Endothelial cell of umbilical vein (primary cell): ENCODE results near the gene INS. TPM values are rescaled to one million over a fixed set of nuclear protein-coding genes. Genes with fewer than 3 reads are reported as not detected.

Experiments
- BruUV-seq: library from RNA; stranded (reverse); fragments of 400-500 nt; replicated peaks from 2 replicates; lab custom pipeline; 2021; lab: Mats Ljungman, UMichigan
- CTCF ChIA-PET: fragments of 300-600, 350-600 bp; sonication (Branson Sonifier 250); formaldehyde crosslinking; loops from one replicate; lab custom pipeline; 2021; ENCODE audit warnings: antibody characterized with exemption, inconsistent platforms; lab: Charles Lee
- POLR2A ChIA-PET: fragments of 300-600, 350-600 bp; sonication (Branson Sonifier 250); formaldehyde crosslinking; loops from one replicate; lab custom pipeline; 2021; ENCODE audit warnings: antibody characterized with exemption, inconsistent platforms; lab: Charles Lee
- DNase-seq: peaks from one replicate; pipeline ENCODE4 v3.0.0-alpha.2; 2011; ENCODE audit warnings: low read depth, low spot score
- FAIRE-seq: peaks from 2 replicates; lab custom pipeline; 2011; peaks lifted over from hg19 to GRCh38; lab: Jason Lieb, UNC
- H2AFZ ChIP-seq: 2 replicates; pipeline ENCODE4 v1.6.0; 2012; ENCODE audit warnings: low read depth, low read length, control low read depth, inconsistent platforms
- H3K27ac ChIP-seq: 2 replicates; pipeline ENCODE4 v1.5.1; 2011; ENCODE audit warnings: low read depth, mild to moderate bottlenecking, control low read depth, low read length, moderate library complexity; ENCODE audit not compliant: insufficient read depth
- H3K27me3 ChIP-seq, 2 experiments: 2 replicates each; pipeline versions ENCODE4 v1.6.0 to v1.6.1; 2011; ENCODE audit warnings: low read length in 2 of 2, mixed read lengths in 1 of 2; ENCODE audit not compliant: control insufficient read depth in 2 of 2, insufficient read depth in 2 of 2
- H3K36me3 ChIP-seq, 2 experiments: 2 replicates in 1 of 2; 3 replicates in 1 of 2; pipeline ENCODE4 v1.5.1; 2011; ENCODE audit warnings: low read length in 2 of 2, mild to moderate bottlenecking in 1 of 2, moderate library complexity in 1 of 2; ENCODE audit not compliant: control insufficient read depth in 2 of 2, insufficient read depth in 2 of 2; ENCODE audit errors: extremely low read depth in 1 of 2
- H3K4me1 ChIP-seq: 3 replicates; pipeline ENCODE4 v1.5.1; 2011; ENCODE audit warnings: mild to moderate bottlenecking, low read length; ENCODE audit not compliant: control insufficient read depth, insufficient read depth; ENCODE audit errors: extremely low read depth
- H3K4me2 ChIP-seq: 2 replicates; pipeline ENCODE4 v1.6.1; 2011; ENCODE audit warnings: low read length, control low read depth, mixed read lengths; ENCODE audit not compliant: insufficient read depth
- H3K4me3 ChIP-seq, 3 experiments: fragments of 200-600 bp in 1 of 3; sonication (generic), shearing (Covaris generic) in 1 of 3; replicated peaks in 1 of 3; 2 replicates each; pipeline ENCODE4 v1.5.1; 2011 to 2016; ENCODE audit warnings: control low read depth in 3 of 3, low read length in 3 of 3, mild to moderate bottlenecking in 2 of 3, inconsistent platforms in 1 of 3, low read depth in 1 of 3, moderate library complexity in 1 of 3; ENCODE audit not compliant: insufficient read depth in 1 of 3
- H3K79me2 ChIP-seq: 2 replicates; pipeline ENCODE4 v1.6.0; 2012; ENCODE audit warnings: low read length, inconsistent platforms; ENCODE audit not compliant: control insufficient read depth, insufficient read depth
- H3K9ac ChIP-seq: replicated peaks from 2 replicates; pipeline ENCODE3; 2011; ENCODE audit warnings: low read length, control low read depth; ENCODE audit not compliant: insufficient read depth; ENCODE audit errors: extremely low read depth
- H3K9me1 ChIP-seq: replicated peaks from 3 replicates; pipeline ENCODE4 v1.6.0; 2011; ENCODE audit warnings: mild to moderate bottlenecking, low read length; ENCODE audit not compliant: control insufficient read depth, insufficient read depth; ENCODE audit errors: extremely low read depth
- H3K9me3 ChIP-seq: replicated peaks from 2 replicates; pipeline ENCODE4 v1.5.1; 2012; ENCODE audit warnings: low read length, inconsistent platforms; ENCODE audit not compliant: control insufficient read depth, insufficient read depth
- H4K20me1 ChIP-seq: replicated peaks from 2 replicates; pipeline ENCODE3; 2011; ENCODE audit warnings: mild to moderate bottlenecking, low read length; ENCODE audit not compliant: control insufficient read depth, insufficient read depth; ENCODE audit errors: extremely low read depth
- CTCF ChIP-seq, 2 donors: IDR thresholded peaks; 1 replicate in 1 of 2; 2 replicates in 1 of 2; pipeline ENCODE4 v1.5.1; 2011; ENCODE audit warnings: low read length in 2 of 2, mild to moderate bottlenecking in 2 of 2, moderate library complexity in 2 of 2, control low read depth in 1 of 2, inconsistent platforms in 1 of 2, low read depth in 1 of 2; ENCODE audit not compliant: insufficient read depth in 1 of 2; ENCODE audit errors: extremely low read depth in 1 of 2
- EZH2 ChIP-seq: IDR thresholded peaks from 2 replicates; pipeline ENCODE4 v1.6.1; 2012; ENCODE audit warnings: borderline replicate concordance, low read depth, mild to moderate bottlenecking, moderate library complexity, low read length, inconsistent platforms; ENCODE audit not compliant: severe bottlenecking
- FOS ChIP-seq: IDR thresholded peaks from 2 replicates; pipeline ENCODE4 v1.6.1; 2011; ENCODE audit warnings: mild to moderate bottlenecking, low read length, moderate library complexity, borderline replicate concordance; ENCODE audit not compliant: insufficient read depth
- GATA2 ChIP-seq: IDR thresholded peaks from 2 replicates; pipeline ENCODE4 v1.7.0; 2011; ENCODE audit warnings: low read depth, mild to moderate bottlenecking, moderate library complexity, mixed read lengths, low read length; ENCODE audit not compliant: insufficient read length, insufficient read depth
- JUN ChIP-seq: IDR thresholded peaks from 2 replicates; pipeline ENCODE4 v1.6.1; 2011; ENCODE audit warnings: borderline replicate concordance, low read depth; ENCODE audit not compliant: insufficient read length, insufficient read depth
- MAX ChIP-seq: IDR thresholded peaks from 2 replicates; pipeline ENCODE4 v1.6.1; 2011; ENCODE audit not compliant: insufficient read depth, insufficient read length
- MYC ChIP-seq: IDR thresholded peaks from one replicate; pipeline ENCODE4 v1.6.1; 2011; ENCODE audit warnings: mild to moderate bottlenecking, low read depth, low read length
- POLR2A ChIP-seq: IDR thresholded peaks from 2 replicates; pipeline ENCODE4 v1.6.1; 2012; ENCODE audit warnings: low read depth, mild to moderate bottlenecking, control low read depth, low read length
- POLR2AphosphoS5 ChIP-seq: IDR thresholded peaks from 2 replicates; pipeline ENCODE4 v1.6.1; 2012; ENCODE audit warnings: low read depth, mild to moderate bottlenecking, control low read depth, low read length, moderate library complexity; ENCODE audit not compliant: insufficient read depth
- dilution Hi-C: fragments of 300-500 bp; cut with MboI; formaldehyde crosslinking; loops from one replicate; pipeline ENCODE4 v1.15.0; 2019; ENCODE audit warnings: low sequenced_read_pairs; ENCODE audit not compliant: extremely low pct_ligation_motif_present
- intact Hi-C: fragments of 100-400 bp; cut with micrococcal nuclease; formaldehyde crosslinking; loops from one replicate; pipeline ENCODE4 v1.10.0; 2022
- polyA plus RNA-seq, 4 experiments: library from polyadenylated mRNA; depleted of rRNA in 3 of 4; stranded (reverse) in 3 of 4; unstranded in 1 of 4; fragments of >200 nt; gene quantifications; 2 replicates each; pipeline versions ENCODE4 v1.2.1 to v1.2.3, GENCODE V29; 2011 to 2012; ENCODE audit warnings: missing spikeins in 1 of 4
- total RNA-seq: library from RNA; stranded (reverse); gene quantifications from 2 replicates; pipeline ENCODE4 v1.2.3, GENCODE V29; 2021

The INS gene
- total and polyA plus RNA-seq, 2 donors (not counting 3 experiments of a cell fraction or from before 2014, with no cell fraction given), result not detected

- no peaks in the 10 kb centered on the region for H3K9me3 ChIP-seq
- H3K9me1 ChIP-seq, result no peaks in the 10 kb centered on the region
- no peak overlapping the region for H3K9ac ChIP-seq
- DNase-seq (peak; percentile 35), FAIRE-seq (peak; percentile 26)
- no peaks in the 10 kb centered on the region for H4K20me1 ChIP-seq
- intact Hi-C loops, result loop anchor here (1.0 kb wide), 1 partner anchor 45 kb away; no protein-coding TSS in a partner anchor
- no TSS peak for BruUV-seq
- H2AFZ ChIP-seq, result peak overlapping the region; percentile 61
- dilution Hi-C loops, result no loop called here
- H3K36me3 ChIP-seq, result no peaks in the 10 kb centered on the region
- peaks cover 0 to 7% of the 10 kb centered on the region in 2 experiments for H3K27me3 ChIP-seq
- no peaks in the 10 kb centered on the region for H3K4me1 ChIP-seq
- ChIA-PET POLR2A (interaction anchor here (0.9 kb wide), 1 partner anchor 25 kb away, joined by 4 read pairs; no protein-coding TSS in a partner anchor), CTCF (interaction anchor here (1.4 kb wide), 1 partner anchor 469 kb away, joined by 3 read pairs; no protein-coding TSS in a partner anchor)
- H3K4me2 ChIP-seq, result no peak overlapping the region
- no peak for TF ChIP-seq MYC
- no peak for TF ChIP-seq POLR2AphosphoS5
- no peak for TF ChIP-seq CTCF (IDR thresholded peaks at IDR 0.05; ENCODE audit: extremely low read depth in 1 of 2, insufficient read depth in 1 of 2, low read depth in 1 of 2, low read length in 2 of 2)
- TF ChIP-seq JUN, result no peak
- no peak for TF ChIP-seq MAX
- TF ChIP-seq FOS, result no peak
- TF ChIP-seq EZH2, result no peak
- TF ChIP-seq GATA2, result no peak
- no peak for TF ChIP-seq POLR2A
- H3K4me3 ChIP-seq, result no peak overlapping the region
- no peak overlapping the region for H3K27ac ChIP-seq
- no peaks in the 10 kb centered on the region for H3K79me2 ChIP-seq
Observed at GRCh38 chr11:2122222-2122906, 38.6 kb downstream of the INS start.
